ENCODE data around the gene USP37.
A peak's percentile ranks its signal among the peaks of the same experiment; 100 is the strongest.

Gene USP37

DNA sequence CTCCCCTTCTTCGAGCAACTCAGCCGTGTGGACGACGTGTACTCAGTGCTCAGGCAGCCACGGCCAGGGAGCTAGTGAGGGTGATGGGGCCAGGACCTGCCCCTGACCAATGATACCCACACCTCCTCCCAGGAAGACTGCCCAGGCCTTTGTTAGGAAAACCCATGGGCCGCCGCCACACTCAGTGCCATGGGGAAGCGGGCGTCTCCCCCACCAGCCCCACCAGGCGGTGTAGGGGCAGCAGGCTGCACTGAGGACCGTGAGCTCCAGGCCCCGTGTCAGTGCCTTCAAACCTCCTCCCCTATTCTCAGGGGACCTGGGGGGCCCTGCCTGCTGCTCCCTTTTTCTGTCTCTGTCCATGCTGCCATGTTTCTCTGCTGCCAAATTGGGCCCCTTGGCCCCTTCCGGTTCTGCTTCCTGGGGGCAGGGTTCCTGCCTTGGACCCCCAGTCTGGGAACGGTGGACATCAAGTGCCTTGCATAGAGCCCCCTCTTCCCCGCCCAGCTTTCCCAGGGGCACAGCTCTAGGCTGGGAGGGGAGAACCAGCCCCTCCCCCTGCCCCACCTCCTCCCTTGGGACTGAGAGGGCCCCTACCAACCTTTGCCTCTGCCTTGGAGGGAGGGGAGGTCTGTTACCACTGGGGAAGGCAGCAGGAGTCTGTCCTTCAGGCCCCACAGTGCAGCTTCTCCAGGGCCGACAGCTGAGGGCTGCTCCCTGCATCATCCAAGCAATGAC, 163.6 kb downstream of the USP37 start:
- peak overlapping the region; percentile 99 for H3K27ac ChIP-seq
- TF ChIP-seq, protein P1, sequence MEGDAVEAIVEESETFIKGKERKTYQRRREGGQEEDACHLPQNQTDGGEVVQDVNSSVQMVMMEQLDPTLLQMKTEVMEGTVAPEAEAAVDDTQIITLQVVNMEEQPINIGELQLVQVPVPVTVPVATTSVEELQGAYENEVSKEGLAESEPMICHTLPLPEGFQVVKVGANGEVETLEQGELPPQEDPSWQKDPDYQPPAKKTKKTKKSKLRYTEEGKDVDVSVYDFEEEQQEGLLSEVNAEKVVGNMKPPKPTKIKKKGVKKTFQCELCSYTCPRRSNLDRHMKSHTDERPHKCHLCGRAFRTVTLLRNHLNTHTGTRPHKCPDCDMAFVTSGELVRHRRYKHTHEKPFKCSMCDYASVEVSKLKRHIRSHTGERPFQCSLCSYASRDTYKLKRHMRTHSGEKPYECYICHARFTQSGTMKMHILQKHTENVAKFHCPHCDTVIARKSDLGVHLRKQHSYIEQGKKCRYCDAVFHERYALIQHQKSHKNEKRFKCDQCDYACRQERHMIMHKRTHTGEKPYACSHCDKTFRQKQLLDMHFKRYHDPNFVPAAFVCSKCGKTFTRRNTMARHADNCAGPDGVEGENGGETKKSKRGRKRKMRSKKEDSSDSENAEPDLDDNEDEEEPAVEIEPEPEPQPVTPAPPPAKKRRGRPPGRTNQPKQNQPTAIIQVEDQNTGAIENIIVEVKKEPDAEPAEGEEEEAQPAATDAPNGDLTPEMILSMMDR (IDR thresholded peaks at IDR 0.05), result no peak
- peaks cover 72 to 74% of the 10 kb centered on the region in 2 experiments for H3K4me1 ChIP-seq (ENCODE audit: control insufficient read depth in 1 of 2, insufficient read depth in 1 of 2, low read depth in 1 of 2, low read length in 1 of 2)
- H3K4me3 ChIP-seq (ENCODE audit: low read depth in 1 of 2, low read length in 1 of 2), result peak overlapping the region; percentile 12 to 32
- H3K9me3 ChIP-seq, result no peaks in the 10 kb centered on the region
- no peaks in the 10 kb centered on the region for H3K27me3 ChIP-seq
- H3K36me3 ChIP-seq, result peaks cover 46% of the 10 kb centered on the region

- peaks cover 46% of the 10 kb centered on the region for H3K36me3 ChIP-seq
- H3K27me3 ChIP-seq, result no peaks in the 10 kb centered on the region
- TF ChIP-seq, protein P1 (IDR thresholded peaks at IDR 0.05), result no peak
- no peaks in the 10 kb centered on the region for H3K9me3 ChIP-seq
- peak overlapping the region; percentile 12 to 32 for H3K4me3 ChIP-seq (ENCODE audit: low read depth in 1 of 2, low read length in 1 of 2)
- H3K27ac ChIP-seq, result peak overlapping the region; percentile 99
- H3K4me1 ChIP-seq (ENCODE audit: control insufficient read depth in 1 of 2, insufficient read depth in 1 of 2, low read depth in 1 of 2, low read length in 1 of 2), result peaks cover 72 to 75% of the 10 kb centered on the region in 2 experiments
Measured at GRCh38 chr2:218403810-218404209, 164.3 kb downstream of the USP37 start.

DNA sequence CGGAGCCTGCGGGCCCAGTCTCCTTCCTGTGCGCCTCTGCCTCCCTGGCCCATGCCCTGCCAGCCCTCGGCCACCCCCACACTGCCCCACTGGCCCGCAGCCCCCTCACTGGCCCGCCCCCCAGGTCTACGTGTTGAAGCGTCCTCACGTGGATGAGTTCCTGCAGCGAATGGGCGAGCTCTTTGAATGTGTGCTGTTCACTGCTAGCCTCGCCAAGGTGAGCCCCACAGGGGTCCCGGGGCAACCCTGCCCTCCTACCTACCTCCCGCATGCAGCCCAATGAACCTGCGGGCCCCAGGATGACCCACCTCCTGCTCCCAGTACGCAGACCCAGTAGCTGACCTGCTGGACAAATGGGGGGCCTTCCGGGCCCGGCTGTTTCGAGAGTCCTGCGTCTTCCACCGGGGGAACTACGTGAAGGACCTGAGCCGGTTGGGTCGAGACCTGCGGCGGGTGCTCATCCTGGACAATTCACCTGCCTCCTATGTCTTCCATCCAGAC, 165.2 kb downstream of the USP37 start:
- H3K27me3 ChIP-seq, result no peaks in the 10 kb centered on the region

DNA sequence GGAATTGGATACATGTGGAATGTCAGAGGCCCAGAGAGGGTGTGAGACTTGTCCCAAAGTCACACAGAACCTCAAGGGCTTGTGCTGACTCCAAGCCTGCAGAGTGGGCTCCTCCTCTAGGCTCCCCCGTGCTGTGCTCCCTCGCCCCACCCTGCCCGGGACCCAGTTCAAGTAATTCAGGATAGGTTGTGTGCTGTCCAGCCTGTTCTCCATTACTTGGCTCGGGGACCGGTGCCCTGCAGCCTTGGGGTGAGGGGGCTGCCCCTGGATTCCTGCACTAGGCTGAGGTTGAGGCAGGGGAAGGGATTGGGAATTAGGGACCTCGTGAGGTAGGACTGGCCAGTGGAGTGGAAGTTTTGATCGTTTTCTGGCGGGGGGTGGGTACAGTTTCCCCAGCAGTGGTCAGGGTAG, 165.7 kb downstream of the USP37 start:
- TF ChIP-seq, protein P1 (IDR thresholded peaks at IDR 0.05), result no peak
- Histone ChIP-seq H3K27me3 (no peaks in the 10 kb centered on the region), H3K4me3 (ENCODE audit: low read depth in 1 of 2, low read length in 1 of 2) (peak overlapping the region; percentile 94 to 97), H3K27ac (peak overlapping the region; percentile 99), H3K9me3 (no peaks in the 10 kb centered on the region), H3K36me3 (peaks cover 46% of the 10 kb centered on the region), H3K4me1 (ENCODE audit: control insufficient read depth in 1 of 2, insufficient read depth in 1 of 2, low read depth in 1 of 2, low read length in 1 of 2) (peaks cover 70 to 77% of the 10 kb centered on the region in 2 experiments)

More for the DNA sequence above, 165.2 kb downstream of the USP37 start:
- Histone ChIP-seq H3K36me3 (peaks cover 46% of the 10 kb centered on the region), H3K4me1 (ENCODE audit: control insufficient read depth in 1 of 2, insufficient read depth in 1 of 2, low read depth in 1 of 2, low read length in 1 of 2) (peaks cover 70 to 77% of the 10 kb centered on the region in 2 experiments), H3K4me3 (ENCODE audit: low read depth in 1 of 2, low read length in 1 of 2) (peak overlapping the region in 1 of 2 experiments; percentile 94), H3K27ac (peak overlapping the region; percentile 99), H3K9me3 (no peaks in the 10 kb centered on the region)
- TF ChIP-seq, protein P1 (IDR thresholded peaks at IDR 0.05), result no peak

GRCh38 chr2:218401890-218402289, 166.3 kb downstream of the USP37 start:
- Histone ChIP-seq H3K36me3 (peaks cover 46% of the 10 kb centered on the region), H3K9me3 (no peaks in the 10 kb centered on the region), H3K27me3 (no peaks in the 10 kb centered on the region), H3K4me1 (ENCODE audit: control insufficient read depth in 1 of 2, insufficient read depth in 1 of 2, low read depth in 1 of 2, low read length in 1 of 2) (peaks cover 70 to 77% of the 10 kb centered on the region in 2 experiments), H3K27ac (peak overlapping the region; percentile 99), H3K4me3 (ENCODE audit: low read depth in 1 of 2, low read length in 1 of 2) (peak overlapping the region; percentile 94 to 97)
- TF ChIP-seq, protein P1 (IDR thresholded peaks at IDR 0.05), result peak; percentile 21
